GM12892 (cell line): Measurements from ENCODE around the gene TPMT.

Source experiments
- POLR2A ChIP-seq: IDR thresholded peaks from 2 replicates; pipeline ENCODE4 v1.6.1; 2011; ENCODE audit warnings: low read depth, low read length, control low read depth
- POLR2AphosphoS5 ChIP-seq: IDR thresholded peaks from 2 replicates; pipeline ENCODE4 v1.6.1; 2011; ENCODE audit warnings: low read depth, low read length, control low read depth

- TF ChIP-seq POLR2A = no peak
- no peak for TF ChIP-seq POLR2AphosphoS5
Observed at GRCh38 chr6:18139935-18140621, 14.8 kb downstream of the TPMT start.
